GM19372 (cell line): ENCODE data around the gene CNTNAP1.

ENCODE experiments used
- ATAC-seq: cut with Tn5 transposase; IDR thresholded peaks from one replicate; pipeline ENCODE4 v1.9.1; 2021; ENCODE audit warnings: mild to moderate bottlenecking, low read depth, moderate library complexity; ENCODE audit not compliant: unreplicated experiment

The CNTNAP1 gene

GRCh38 chr17:42669977-42670788, 12.1 kb upstream of the CNTNAP1 start:
- no peak for ATAC-seq

- no peak for ATAC-seq
These were observed 11.3 kb upstream of the CNTNAP1 start for GRCh38 chr17:42670789-42671657.

- ATAC-seq = no peak
These were observed 10.3 kb upstream of the CNTNAP1 start for GRCh38 chr17:42672038-42672437.

GRCh38 chr17:42673266-42673884, 9.0 kb upstream of the CNTNAP1 start:
- ATAC-seq = no peak

GRCh38 chr17:42673885-42674754, 8.2 kb upstream of the CNTNAP1 start:
- no peak for ATAC-seq

GRCh38 chr17:42674755-42675347, 7.5 kb upstream of the CNTNAP1 start:
- no peak for ATAC-seq

GRCh38 chr17:42675348-42675964, 6.9 kb upstream of the CNTNAP1 start:
- ATAC-seq = no peak

GRCh38 chr17:42675965-42676423, 6.3 kb upstream of the CNTNAP1 start:
- no peak for ATAC-seq

- ATAC-seq = no peak
These were observed 5.8 kb upstream of the CNTNAP1 start, which contains the start of gene PLEKHH3 for GRCh38 chr17:42676424-42677011. PLEKHH3 (minus strand) TSS chr17:42676994; CDS start chr17:42676563, 431 bp downstream.

GRCh38 chr17:42677012-42677857, 5.1 kb upstream of the CNTNAP1 start:
- ATAC-seq = peak; percentile 70

GRCh38 chr17:42677921-42678781, 4.2 kb upstream of the CNTNAP1 start:
- no peak for ATAC-seq

- ATAC-seq = no peak
These were observed 3.3 kb upstream of the CNTNAP1 start for GRCh38 chr17:42678951-42679491.

- ATAC-seq = no peak
These were observed 2.6 kb upstream of the CNTNAP1 start for GRCh38 chr17:42679492-42680330.

GRCh38 chr17:42680331-42680808, 2.0 kb upstream of the CNTNAP1 start:
- ATAC-seq = no peak

GRCh38 chr17:42682722-42683403, 532 bp downstream of the CNTNAP1 start:
- ATAC-seq = no peak
